H1 (cell line): Measurements from ENCODE around the gene FLT1. TPM values are rescaled to one million over a fixed set of nuclear protein-coding genes. Genes with fewer than 3 reads are reported as not detected.

Experiments
- CTCF ChIA-PET: fragments of 300-600 bp; sonication (Branson Sonifier 250); formaldehyde crosslinking; loops from one replicate; lab custom pipeline; 2021; ENCODE audit not compliant: partially characterized antibody; lab: Charles Lee
- POLR2A ChIA-PET: fragments of 300-600 bp; sonication (Branson Sonifier 250); formaldehyde crosslinking; loops from one replicate; lab custom pipeline; 2021; ENCODE audit warnings: inconsistent platforms; ENCODE audit not compliant: partially characterized antibody; lab: Charles Lee
- DNase-seq, 2 experiments: peaks; one replicate each; pipeline versions ENCODE4 v3.0.0 to v3.0.0-alpha.2; 2010 to 2022; ENCODE audit warnings: low spot score in 2 of 2, low read depth in 1 of 2, mixed read lengths in 1 of 2
- FAIRE-seq: peaks from 2 replicates; lab custom pipeline; 2011; peaks lifted over from hg19 to GRCh38; lab: Jason Lieb, UNC
- H2AFZ ChIP-seq: 2 replicates; pipeline ENCODE4 v1.8.1; 2012; ENCODE audit warnings: low read length, inconsistent platforms
- H2AK5ac ChIP-seq: 2 replicates; pipeline ENCODE4 v1.6.1; 2013; ENCODE audit warnings: low read depth, low read length
- H2BK120ac ChIP-seq: replicated peaks from 2 replicates; pipeline ENCODE3; 2013; ENCODE audit warnings: low read depth, low read length, inconsistent platforms
- H2BK12ac ChIP-seq: 2 replicates; pipeline ENCODE4 v1.6.1; 2013; ENCODE audit warnings: low read depth, low read length
- H2BK15ac ChIP-seq: 2 replicates; pipeline ENCODE4 v1.6.1; 2013; ENCODE audit warnings: low read length
- H2BK20ac ChIP-seq: 2 replicates; pipeline ENCODE4 v1.6.1; 2013; ENCODE audit warnings: low read length
- H2BK5ac ChIP-seq: 2 replicates; pipeline ENCODE4 v1.6.1; 2013; ENCODE audit warnings: low read depth, low read length
- H3K14ac ChIP-seq: 2 replicates; pipeline ENCODE4 v1.6.1; 2013; ENCODE audit warnings: inconsistent platforms; ENCODE audit not compliant: insufficient read length
- H3K18ac ChIP-seq: 2 replicates; pipeline ENCODE4 v1.6.1; 2013; ENCODE audit warnings: low read length; ENCODE audit errors: extremely low read depth
- H3K23ac ChIP-seq: 2 replicates; pipeline ENCODE4 v1.6.1; 2013; ENCODE audit warnings: inconsistent platforms; ENCODE audit not compliant: insufficient read length
- H3K23me2 ChIP-seq: 2 replicates; pipeline ENCODE4 v1.6.1; 2013; ENCODE audit warnings: low read depth, low read length
- H3K27ac ChIP-seq: 2 replicates; pipeline ENCODE4 v1.6.1; 2011; ENCODE audit warnings: low read depth, low read length, inconsistent platforms
- H3K27me3 ChIP-seq, 4 experiments: replicated peaks in 1 of 4; 1 replicate in 1 of 4; 2 replicates in 3 of 4; pipeline versions ENCODE4 v1.6.1 to v1.8.1; 2011 to 2013; ENCODE audit warnings: low read length in 3 of 4, mild to moderate bottlenecking in 3 of 4, inconsistent platforms in 2 of 4, mixed read lengths in 2 of 4, moderate library complexity in 1 of 4; ENCODE audit not compliant: control insufficient read depth in 3 of 4, insufficient read depth in 3 of 4; ENCODE audit errors: extremely low read depth in 1 of 4
- H3K36me3 ChIP-seq, 4 experiments: 2 replicates each; pipeline versions ENCODE4 v1.6.1 to v1.8.1; 2011 to 2013; ENCODE audit warnings: mild to moderate bottlenecking in 4 of 4, low read length in 3 of 4, moderate library complexity in 2 of 4, control low read depth in 1 of 4, inconsistent platforms in 1 of 4; ENCODE audit not compliant: insufficient read depth in 4 of 4, control insufficient read depth in 2 of 4
- H3K4ac ChIP-seq: replicated peaks from 2 replicates; pipeline ENCODE3; 2013; ENCODE audit warnings: low read length, low read depth, mixed read lengths, inconsistent platforms; ENCODE audit not compliant: insufficient read length
- H3K4me1 ChIP-seq, 4 experiments: replicated peaks in 1 of 4; 1 replicate in 1 of 4; 2 replicates in 3 of 4; pipeline versions ENCODE4 v1.6.1 to v1.8.1; 2011 to 2013; ENCODE audit warnings: low read length in 3 of 4, inconsistent platforms in 2 of 4, mixed read lengths in 1 of 4; ENCODE audit not compliant: insufficient read depth in 4 of 4, control insufficient read depth in 3 of 4
- H3K4me2 ChIP-seq, 2 experiments: 2 replicates each; pipeline versions ENCODE4 v1.6.1 to v1.8.1; 2011 to 2013; ENCODE audit warnings: low read depth in 2 of 2, low read length in 2 of 2, control low read depth in 1 of 2, inconsistent platforms in 1 of 2, mild to moderate bottlenecking in 1 of 2; ENCODE audit not compliant: insufficient read depth in 1 of 2
- H3K4me3 ChIP-seq, 4 experiments: fragments of 200-600, 300-600 bp in 1 of 4; sonication (generic), shearing (Covaris generic), sonication (Bioruptor Twin) in 1 of 4; 2 replicates each; pipeline versions ENCODE4 v1.5.1 to v1.8.1; 2011 to 2016; ENCODE audit warnings: low read length in 4 of 4, low read depth in 3 of 4, control low read depth in 2 of 4, inconsistent platforms in 2 of 4, mild to moderate bottlenecking in 2 of 4, mixed read lengths in 1 of 4, moderate library complexity in 1 of 4; ENCODE audit not compliant: insufficient read depth in 2 of 4; ENCODE audit errors: extremely low read depth in 1 of 4
- H3K56ac ChIP-seq: replicated peaks from 2 replicates; pipeline ENCODE3; 2013; ENCODE audit warnings: low read depth, mild to moderate bottlenecking, mixed read lengths, low read length, inconsistent platforms; ENCODE audit not compliant: insufficient read length
- H3K79me1 ChIP-seq: 2 replicates; pipeline ENCODE4 v1.6.1; 2013; ENCODE audit warnings: low read depth, low read length, control low read depth
- H3K79me2 ChIP-seq, 2 experiments: 2 replicates each; pipeline versions ENCODE4 v1.6.1 to v1.8.1; 2012 to 2013; ENCODE audit warnings: low read length in 2 of 2, mild to moderate bottlenecking in 2 of 2, inconsistent platforms in 1 of 2; ENCODE audit not compliant: insufficient read depth in 2 of 2, control insufficient read depth in 1 of 2
- H3K9ac ChIP-seq, 4 experiments: replicated peaks in 1 of 4; 1 replicate in 1 of 4; 2 replicates in 3 of 4; pipeline versions ENCODE4 v1.6.1 to v1.8.1; 2011 to 2013; ENCODE audit warnings: low read depth in 3 of 4, low read length in 3 of 4, control low read depth in 2 of 4, mild to moderate bottlenecking in 2 of 4, moderate library complexity in 2 of 4, inconsistent platforms in 1 of 4; ENCODE audit errors: extremely low read depth in 1 of 4
- H3K9me3 ChIP-seq, 2 experiments: 2 replicates each; pipeline versions ENCODE4 v1.6.1 to v1.8.1; 2012 to 2013; ENCODE audit warnings: mild to moderate bottlenecking in 2 of 2, moderate library complexity in 2 of 2, control low read depth in 1 of 2, inconsistent platforms in 1 of 2, low read depth in 1 of 2, low read length in 1 of 2, mixed read lengths in 1 of 2; ENCODE audit not compliant: insufficient read depth in 2 of 2
- H4K20me1 ChIP-seq, 2 experiments: replicated peaks in 1 of 2; 2 replicates each; pipeline versions ENCODE3 to v1.8.1; 2011 to 2013; ENCODE audit warnings: inconsistent platforms in 2 of 2, low read length in 2 of 2, mild to moderate bottlenecking in 1 of 2; ENCODE audit not compliant: insufficient read depth in 2 of 2, control insufficient read depth in 1 of 2
- H4K5ac ChIP-seq: 2 replicates; pipeline ENCODE4 v1.6.1; 2013; ENCODE audit warnings: low read length, low read depth, mixed read lengths, inconsistent platforms; ENCODE audit not compliant: insufficient read length
- H4K8ac ChIP-seq: 2 replicates; pipeline ENCODE4 v1.8.0; 2013; ENCODE audit warnings: mild to moderate bottlenecking, moderate library complexity, low read length, inconsistent platforms; ENCODE audit not compliant: insufficient read depth; ENCODE audit errors: extremely low read depth
- H4K91ac ChIP-seq: replicated peaks from 2 replicates; pipeline ENCODE3; 2013; ENCODE audit warnings: low read length, mixed read lengths, inconsistent platforms; ENCODE audit not compliant: insufficient read length
- CEBPB ChIP-seq: IDR thresholded peaks from 2 replicates; pipeline ENCODE4 v1.6.1; 2012; ENCODE audit warnings: low read depth, low read length
- CTCF ChIP-seq, 3 experiments: IDR thresholded peaks; 1 replicate in 2 of 3; 2 replicates in 1 of 3; pipeline versions ENCODE4 v1.5.1 to v1.6.1; 2011; ENCODE audit warnings: low read length in 3 of 3, mild to moderate bottlenecking in 3 of 3, inconsistent platforms in 2 of 3, low read depth in 1 of 3, moderate library complexity in 1 of 3; ENCODE audit not compliant: insufficient read depth in 1 of 3; ENCODE audit errors: control extremely low read depth in 1 of 3
- EP300 ChIP-seq, 2 experiments: IDR thresholded peaks; 1 replicate in 1 of 2; 2 replicates in 1 of 2; pipeline ENCODE4 v1.6.1; 2011 to 2012; ENCODE audit warnings: low read depth in 2 of 2, low read length in 2 of 2, mild to moderate bottlenecking in 2 of 2, borderline replicate concordance in 1 of 2, inconsistent platforms in 1 of 2, moderate library complexity in 1 of 2
- NRF1 ChIP-seq: IDR thresholded peaks from 2 replicates; pipeline ENCODE4 v1.6.1; 2011; ENCODE audit warnings: mild to moderate bottlenecking, low read depth, low read length, improper control_type of control experiment
- POLR2A ChIP-seq, 2 experiments: IDR thresholded peaks; 1 replicate in 1 of 2; 2 replicates in 1 of 2; pipeline ENCODE4 v1.6.1; 2011; ENCODE audit warnings: low read depth in 2 of 2, low read length in 2 of 2, mild to moderate bottlenecking in 2 of 2; ENCODE audit errors: control extremely low read depth in 1 of 2
- WGBS, 2 experiments: shearing (Covaris generic) in 1 of 2; methylation state at CpG; one replicate each; pipeline versions ENCODE4 v1.1.6 to v1.1.7; 2013 to 2015; ENCODE audit warnings: low lambda C conversion rate in 2 of 2, mixed read lengths in 2 of 2, inconsistent platforms in 1 of 2, low coverage in 1 of 2, missing lambda C conversion rate in 1 of 2; ENCODE audit not compliant: insufficient replicate concordance in 2 of 2, insufficient coverage in 1 of 2, insufficient read length in 1 of 2; ENCODE audit errors: extremely low coverage in 1 of 2, missing lambda C conversion rate in 1 of 2; 5-methylcytosine and 5-hydroxymethylcytosine counted together
- polyA plus RNA-seq, 7 experiments: library from polyadenylated mRNA; depleted of rRNA in 3 of 7; stranded (reverse) in 5 of 7; unstranded in 2 of 7; fragments of >200 nt in 5 of 7; fragments of 200-250 nt in 2 of 7; gene quantifications; 1 replicate in 5 of 7; 2 replicates in 1 of 7; 4 replicates in 1 of 7; pipeline versions ENCODE4 v1.2.1 to v1.2.3, GENCODE V29; 2011 to 2013; ENCODE audit warnings: missing spikeins in 2 of 7, mixed read lengths in 2 of 7
- total RNA-seq: library from RNA; stranded (reverse); fragmentation: NEBNext Ultra II Directional; extraction: Animal tissue kit (Norgen Biotek cat#: 25700); gene quantifications from 2 replicates; pipeline ENCODE4 v1.2.1, GENCODE V29; 2021

The FLT1 gene
- total and polyA plus RNA-seq, 2 of the 8 experiments (the other 6 are each of a cell fraction or from before 2014, with no cell fraction given) = 19.7 to 90.2 TPM

GRCh38 chr13:28505543-28506135 is 10.7 kb upstream of the FLT1 start:
- POLR2A ChIA-PET = interaction anchor here (1.0 to 1.5 kb wide), 2 partner anchors 10 to 11 kb away, joined by 5 to 7 read pairs; partner anchors contain the start of gene FLT1
- Histone ChIP-seq H4K20me1 (no peaks in the 10 kb centered on the region), H3K18ac (peak overlapping the region; percentile 51; the same call in 1 of the 2 replicates), H3K27me3 (no peaks in the 10 kb centered on the region; a peak in 1 of 7 replicates), H3K9ac (no peak overlapping the region), H3K79me2 (no peaks in the 10 kb centered on the region), H3K36me3 (no peaks in the 10 kb centered on the region), H2BK20ac (0 out of 2 replicates have a peak overlapping the region, but pooled peaks have one; percentile 63), H3K4me3 (no peak overlapping the region), H4K5ac (no peak overlapping the region), H2BK120ac (peak overlapping the region; percentile 12), H3K4me2 (no peak overlapping the region), H2BK15ac (peak overlapping the region; percentile 75; the same call in 1 of the 2 replicates), H3K9me3 (no peaks in the 10 kb centered on the region), H3K56ac (no peak overlapping the region), H4K91ac (no peak overlapping the region), H2AK5ac (no peak overlapping the region), H3K4ac (peak overlapping the region; percentile 64)
- FAIRE-seq = no peak
- CTCF ChIA-PET = interaction anchor here (0.6 to 1.6 kb wide), 5 partner anchors 17 to 635 kb away, joined by 3 to 4 read pairs (median 3); no protein-coding TSS in a partner anchor
- 84% methylated on average over 4 of the region's 7 CpGs; no CpG with 5 or more reads in 1 of the 2 experiments for WGBS, 2 experiments
- TF ChIP-seq EP300 (IDR thresholded peaks at IDR 0.05; ENCODE audit: borderline replicate concordance in 1 of 2, low read depth in 2 of 2, low read length in 2 of 2) (no peak), CTCF (IDR thresholded peaks at IDR 0.05; ENCODE audit: control extremely low read depth in 1 of 3, insufficient read depth in 1 of 3, low read depth in 1 of 3, low read length in 3 of 3) (peak in 1 of 3 experiments; percentile 13; a peak in 1 of 4 replicates), CEBPB (no peak), NRF1 (no peak), POLR2A (IDR thresholded peaks at IDR 0.05; ENCODE audit: control extremely low read depth in 1 of 2, low read depth in 2 of 2, low read length in 2 of 2) (no peak)
- TF ChIP-seq, all 59 proteins: peak for 1
- H2BK12ac ChIP-seq = no peak overlapping the region; the same call in 1 of the 2 replicates
- DNase-seq = peak in 1 of 2 experiments; percentile 39
- H3K23ac ChIP-seq = no peak overlapping the region
- H3K79me1 ChIP-seq = no peaks in the 10 kb centered on the region
- no peaks in the 10 kb centered on the region for H3K23me2 ChIP-seq
- no peak overlapping the region for H3K14ac ChIP-seq
- no peak overlapping the region for H2BK5ac ChIP-seq
- H3K27ac ChIP-seq = no peak overlapping the region
- H2AFZ ChIP-seq = peak overlapping the region; percentile 75
- H4K8ac ChIP-seq = no peak overlapping the region; the same call in 1 of the 2 replicates
- peaks cover 0 to 5% (median 2%) of the 10 kb centered on the region in 4 experiments; a peak in 5 of 7 replicates for H3K4me1 ChIP-seq
